ENCODE data around the gene YEATS4.
A peak's percentile ranks its signal among the peaks of the same experiment; 100 is the strongest.

YEATS4 gene

GRCh38 chr12:69421548-69421947, 62.0 kb downstream of the YEATS4 start:
- Histone ChIP-seq H3K27ac (replicated peaks) (no peak overlapping the region), H3K4me3 (replicated peaks; ENCODE audit: insufficient read depth, low read length) (no peak overlapping the region), H3K27me3 (ENCODE audit: insufficient read depth, poor library complexity, severe bottlenecking) (no peaks in the 10 kb centered on the region)
- no peak for DNase-seq (ENCODE audit: low read depth in 1 of 2, low spot score in 1 of 2)
- no peak for TF ChIP-seq SPI1 (IDR thresholded peaks at IDR 0.05; ENCODE audit: borderline replicate concordance, low read depth)

- DNase-seq (ENCODE audit: low read depth in 1 of 2, low spot score in 1 of 2): no peak
- Histone ChIP-seq H3K27me3 (ENCODE audit: insufficient read depth, poor library complexity, severe bottlenecking) (no peaks in the 10 kb centered on the region), H3K4me3 (replicated peaks; ENCODE audit: insufficient read depth, low read length) (no peak overlapping the region), H3K27ac (replicated peaks) (no peak overlapping the region)
- TF ChIP-seq REST (IDR thresholded peaks at IDR 0.05; ENCODE audit: insufficient replicate concordance, low read depth) (no peak), SPI1 (IDR thresholded peaks at IDR 0.05; ENCODE audit: borderline replicate concordance, low read depth) (no peak), GABPA (IDR thresholded peaks at IDR 0.05; ENCODE audit: low read depth) (no peak), CTCF (IDR thresholded peaks at IDR 0.05; ENCODE audit: insufficient read depth, low read length) (no peak), POLR2AphosphoS5 (IDR thresholded peaks at IDR 0.05; ENCODE audit: low read depth) (no peak)
These were observed 63.7 kb downstream of the YEATS4 start for GRCh38 chr12:69423037-69423905.

GRCh38 chr12:69425417-69425816, 65.9 kb downstream of the YEATS4 start:
- Histone ChIP-seq H3K27me3 (ENCODE audit: insufficient read depth, poor library complexity, severe bottlenecking) (no peaks in the 10 kb centered on the region), H3K27ac (replicated peaks) (no peak overlapping the region), H3K4me3 (replicated peaks; ENCODE audit: insufficient read depth, low read length) (no peak overlapping the region)
- TF ChIP-seq SPI1 (IDR thresholded peaks at IDR 0.05; ENCODE audit: borderline replicate concordance, low read depth): no peak
- TF ChIP-seq GABPA (IDR thresholded peaks at IDR 0.05; ENCODE audit: low read depth): no peak
- TF ChIP-seq REST (IDR thresholded peaks at IDR 0.05; ENCODE audit: insufficient replicate concordance, low read depth): no peak
- no peak for DNase-seq (ENCODE audit: low read depth in 1 of 2, low spot score in 1 of 2)

GRCh38 chr12:69428351-69429073, 69.0 kb downstream of the YEATS4 start:
- Histone ChIP-seq H3K4me3 (replicated peaks; ENCODE audit: insufficient read depth, low read length) (no peak overlapping the region), H3K27me3 (ENCODE audit: insufficient read depth, poor library complexity, severe bottlenecking) (no peaks in the 10 kb centered on the region), H3K27ac (replicated peaks) (no peak overlapping the region)
- no peak for TF ChIP-seq CTCF (IDR thresholded peaks at IDR 0.05; ENCODE audit: insufficient read depth, low read length)
- TF ChIP-seq GABPA (IDR thresholded peaks at IDR 0.05; ENCODE audit: low read depth): no peak
- TF ChIP-seq SPI1 (IDR thresholded peaks at IDR 0.05; ENCODE audit: borderline replicate concordance, low read depth): no peak
- no peak for TF ChIP-seq REST (IDR thresholded peaks at IDR 0.05; ENCODE audit: insufficient replicate concordance, low read depth)
- TF ChIP-seq POLR2AphosphoS5 (IDR thresholded peaks at IDR 0.05; ENCODE audit: low read depth): no peak
- peak in 1 of 2 experiments; percentile 46 for DNase-seq (ENCODE audit: low read depth in 1 of 2, low spot score in 1 of 2)
